ENCODE data around the gene PIP5K1B. TPM values are rescaled to one million over a fixed set of nuclear protein-coding genes. Genes with fewer than 3 reads are reported as not detected.

The PIP5K1B gene
- total and polyA plus RNA-seq, 10 of the 15 experiments (the other 5 are each of a cell fraction or from before 2014, with no cell fraction given) = 6.8 to 16.3 (median 10.6) TPM

DNA sequence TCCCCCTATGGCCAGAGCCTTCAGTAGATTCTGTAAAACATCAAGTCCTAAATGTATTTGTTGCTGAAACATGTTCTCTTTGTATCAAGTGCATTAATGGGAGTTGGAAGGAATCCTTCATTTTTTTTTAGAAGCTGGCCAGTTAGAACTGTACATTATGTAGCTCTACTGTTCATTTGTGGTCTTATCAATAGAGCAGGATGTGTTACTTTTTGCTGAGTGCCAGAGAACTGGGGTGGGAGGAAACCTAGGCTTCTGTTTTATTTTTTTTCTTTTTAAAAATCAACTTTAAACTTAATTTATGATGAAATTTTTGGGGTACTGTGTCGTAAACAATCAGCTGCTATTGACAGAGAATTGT is 5.1 kb downstream of the PIP5K1B start:
- Histone ChIP-seq H3K27ac (ENCODE audit: control insufficient read depth, insufficient read depth) (no peak overlapping the region), H3K36me3 (ENCODE audit: control insufficient read depth in 2 of 2, insufficient read depth in 2 of 2, low read length in 1 of 2) (no peaks in the 10 kb centered on the region; a peak in 1 of 4 replicates), H3K9me3 (replicated peaks; ENCODE audit: control insufficient read depth, insufficient read depth, low read length) (no peaks in the 10 kb centered on the region; the same call in 2 of the 3 replicates), H3K4me3 (no peak overlapping the region), H4K20me1 (ENCODE audit: control insufficient read depth, insufficient read depth) (no peaks in the 10 kb centered on the region), H3K79me2 (ENCODE audit: control insufficient read depth, insufficient read depth, low read length) (peaks cover 49% of the 10 kb centered on the region), H3K4me2 (ENCODE audit: control insufficient read depth, insufficient read depth) (peak overlapping the region; percentile 75; the same call in 1 of the 2 replicates), H3K4me1 (ENCODE audit: control insufficient read depth, insufficient read depth, low read length) (peaks cover 26% of the 10 kb centered on the region), H3K27me3 (replicated peaks in 1 of 2; ENCODE audit: control insufficient read depth in 2 of 2, insufficient read depth in 2 of 2, low read length in 1 of 2) (no peaks in the 10 kb centered on the region), H2AFZ (ENCODE audit: control insufficient read depth, low read depth, low read length) (no peak overlapping the region), H3K9ac (ENCODE audit: control insufficient read depth, insufficient read depth, low read length) (no peak overlapping the region)
- ChIA-PET POLR2A (interaction anchor here (0.6 kb wide), 1 partner anchor 36 kb away, joined by 3 read pairs; no protein-coding TSS in a partner anchor), SMC1A (ENCODE audit: uncharacterized antibody, unreplicated experiment) (interaction anchor here (1.0 to 1.8 kb wide), 4 partner anchors 13 to 134 kb away, joined by 3 to 5 read pairs (median 3); no protein-coding TSS in a partner anchor), CTCF (interaction anchor here (1.4 to 1.8 kb wide), 2 partner anchors 13 to 274 kb away, joined by 4 read pairs; no protein-coding TSS in a partner anchor), RAD21 (ENCODE audit: unreplicated experiment) (interaction anchor here (1.2 kb wide), 1 partner anchor 19 kb away, joined by 3 read pairs; no protein-coding TSS in a partner anchor)
- FAIRE-seq = no peak
- DNase-seq (ENCODE audit: low read depth, low spot score) = no peak
- intact Hi-C loops (cut with micrococcal nuclease; ENCODE audit: unreplicated experiment) = no loop called here
- WGBS (ENCODE audit: insufficient coverage, insufficient replicate concordance, low lambda C conversion rate, missing lambda C conversion rate) = 94% methylated on average over 1 of the region's 1 CpG
- TF ChIP-seq, protein P1, sequence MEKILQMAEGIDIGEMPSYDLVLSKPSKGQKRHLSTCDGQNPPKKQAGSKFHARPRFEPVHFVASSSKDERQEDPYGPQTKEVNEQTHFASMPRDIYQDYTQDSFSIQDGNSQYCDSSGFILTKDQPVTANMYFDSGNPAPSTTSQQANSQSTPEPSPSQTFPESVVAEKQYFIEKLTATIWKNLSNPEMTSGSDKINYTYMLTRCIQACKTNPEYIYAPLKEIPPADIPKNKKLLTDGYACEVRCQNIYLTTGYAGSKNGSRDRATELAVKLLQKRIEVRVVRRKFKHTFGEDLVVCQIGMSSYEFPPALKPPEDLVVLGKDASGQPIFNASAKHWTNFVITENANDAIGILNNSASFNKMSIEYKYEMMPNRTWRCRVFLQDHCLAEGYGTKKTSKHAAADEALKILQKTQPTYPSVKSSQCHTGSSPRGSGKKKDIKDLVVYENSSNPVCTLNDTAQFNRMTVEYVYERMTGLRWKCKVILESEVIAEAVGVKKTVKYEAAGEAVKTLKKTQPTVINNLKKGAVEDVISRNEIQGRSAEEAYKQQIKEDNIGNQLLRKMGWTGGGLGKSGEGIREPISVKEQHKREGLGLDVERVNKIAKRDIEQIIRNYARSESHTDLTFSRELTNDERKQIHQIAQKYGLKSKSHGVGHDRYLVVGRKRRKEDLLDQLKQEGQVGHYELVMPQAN (conservative IDR thresholded peaks at IDR 0.05) = no peak
- no peak for TF ChIP-seq STAT3 (IDR thresholded peaks at IDR 0.05; ENCODE audit: low read depth, low read length)
- TF ChIP-seq YBX1 (IDR thresholded peaks at IDR 0.05) = no peak
- TF ChIP-seq MTA2 (IDR thresholded peaks at IDR 0.05; ENCODE audit: low read depth) = no peak
- TF ChIP-seq, protein P2, sequence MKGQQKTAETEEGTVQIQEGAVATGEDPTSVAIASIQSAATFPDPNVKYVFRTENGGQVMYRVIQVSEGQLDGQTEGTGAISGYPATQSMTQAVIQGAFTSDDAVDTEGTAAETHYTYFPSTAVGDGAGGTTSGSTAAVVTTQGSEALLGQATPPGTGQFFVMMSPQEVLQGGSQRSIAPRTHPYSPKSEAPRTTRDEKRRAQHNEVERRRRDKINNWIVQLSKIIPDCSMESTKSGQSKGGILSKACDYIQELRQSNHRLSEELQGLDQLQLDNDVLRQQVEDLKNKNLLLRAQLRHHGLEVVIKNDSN (IDR thresholded peaks at IDR 0.05; ENCODE audit: borderline replicate concordance, extremely low read length, insufficient read depth, low read depth, low read length) = no peak
- TF ChIP-seq SUPT20H (IDR thresholded peaks at IDR 0.05; ENCODE audit: borderline replicate concordance, control insufficient read depth, low read depth, low read length) = no peak
- TF ChIP-seq, protein P3, sequence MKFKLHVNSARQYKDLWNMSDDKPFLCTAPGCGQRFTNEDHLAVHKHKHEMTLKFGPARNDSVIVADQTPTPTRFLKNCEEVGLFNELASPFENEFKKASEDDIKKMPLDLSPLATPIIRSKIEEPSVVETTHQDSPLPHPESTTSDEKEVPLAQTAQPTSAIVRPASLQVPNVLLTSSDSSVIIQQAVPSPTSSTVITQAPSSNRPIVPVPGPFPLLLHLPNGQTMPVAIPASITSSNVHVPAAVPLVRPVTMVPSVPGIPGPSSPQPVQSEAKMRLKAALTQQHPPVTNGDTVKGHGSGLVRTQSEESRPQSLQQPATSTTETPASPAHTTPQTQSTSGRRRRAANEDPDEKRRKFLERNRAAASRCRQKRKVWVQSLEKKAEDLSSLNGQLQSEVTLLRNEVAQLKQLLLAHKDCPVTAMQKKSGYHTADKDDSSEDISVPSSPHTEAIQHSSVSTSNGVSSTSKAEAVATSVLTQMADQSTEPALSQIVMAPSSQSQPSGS (IDR thresholded peaks at IDR 0.05; ENCODE audit: low read length) = no peak
- in situ Hi-C loops (cut with MboI) = no loop called here
- ATAC-seq = no peak
- no TSS peak for BruUV-seq (replicated peaks)
